ENCODE results near the gene CAMTA1. TPM values are rescaled to one million over a fixed set of nuclear protein-coding genes. Genes with fewer than 3 reads are reported as not detected.

The CAMTA1 gene
- total RNA-seq, 1 donor from 2014 or later = 63.8 TPM

DNA sequence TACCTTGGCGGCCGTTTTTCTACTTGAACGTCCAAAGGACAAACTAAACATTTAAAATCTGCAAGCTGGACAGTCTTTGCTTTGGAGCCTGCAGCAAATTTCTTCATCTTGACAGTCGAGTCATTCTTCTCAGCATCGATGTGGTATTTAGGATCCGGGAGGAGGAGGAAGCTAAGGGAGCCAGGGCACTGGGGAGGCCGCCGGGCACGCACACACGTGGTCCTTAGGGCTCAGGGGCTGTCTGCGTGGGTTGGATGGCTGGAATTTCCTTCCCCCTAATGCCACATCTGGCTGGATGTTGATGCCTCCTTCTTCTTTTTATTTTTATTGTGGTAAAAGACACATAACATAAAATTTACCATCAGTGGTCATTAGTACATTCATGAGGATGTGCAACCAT lies 300.9 kb downstream of the CAMTA1 start:
- no peaks in the 10 kb centered on the region for H3K4me1 Mint-ChIP-seq (ENCODE audit: low read depth)
- DNase-seq (ENCODE audit: low spot score) = no peak
- peaks cover 20% of the 10 kb centered on the region for H3K27me3 Mint-ChIP-seq (ENCODE audit: low read depth)
- no peak overlapping the region for H3K27ac Mint-ChIP-seq (ENCODE audit: unreplicated experiment)
- H3K9me3 Mint-ChIP-seq (ENCODE audit: low read depth) = peaks cover 3% of the 10 kb centered on the region
- no peak overlapping the region for H3K4me3 Mint-ChIP-seq (ENCODE audit: unreplicated experiment)
- H3K36me3 Mint-ChIP-seq (ENCODE audit: low read depth) = peaks cover 2% of the 10 kb centered on the region
- TF ChIP-seq, protein P1, sequence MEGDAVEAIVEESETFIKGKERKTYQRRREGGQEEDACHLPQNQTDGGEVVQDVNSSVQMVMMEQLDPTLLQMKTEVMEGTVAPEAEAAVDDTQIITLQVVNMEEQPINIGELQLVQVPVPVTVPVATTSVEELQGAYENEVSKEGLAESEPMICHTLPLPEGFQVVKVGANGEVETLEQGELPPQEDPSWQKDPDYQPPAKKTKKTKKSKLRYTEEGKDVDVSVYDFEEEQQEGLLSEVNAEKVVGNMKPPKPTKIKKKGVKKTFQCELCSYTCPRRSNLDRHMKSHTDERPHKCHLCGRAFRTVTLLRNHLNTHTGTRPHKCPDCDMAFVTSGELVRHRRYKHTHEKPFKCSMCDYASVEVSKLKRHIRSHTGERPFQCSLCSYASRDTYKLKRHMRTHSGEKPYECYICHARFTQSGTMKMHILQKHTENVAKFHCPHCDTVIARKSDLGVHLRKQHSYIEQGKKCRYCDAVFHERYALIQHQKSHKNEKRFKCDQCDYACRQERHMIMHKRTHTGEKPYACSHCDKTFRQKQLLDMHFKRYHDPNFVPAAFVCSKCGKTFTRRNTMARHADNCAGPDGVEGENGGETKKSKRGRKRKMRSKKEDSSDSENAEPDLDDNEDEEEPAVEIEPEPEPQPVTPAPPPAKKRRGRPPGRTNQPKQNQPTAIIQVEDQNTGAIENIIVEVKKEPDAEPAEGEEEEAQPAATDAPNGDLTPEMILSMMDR (IDR thresholded peaks at IDR 0.05) = no peak

DNA sequence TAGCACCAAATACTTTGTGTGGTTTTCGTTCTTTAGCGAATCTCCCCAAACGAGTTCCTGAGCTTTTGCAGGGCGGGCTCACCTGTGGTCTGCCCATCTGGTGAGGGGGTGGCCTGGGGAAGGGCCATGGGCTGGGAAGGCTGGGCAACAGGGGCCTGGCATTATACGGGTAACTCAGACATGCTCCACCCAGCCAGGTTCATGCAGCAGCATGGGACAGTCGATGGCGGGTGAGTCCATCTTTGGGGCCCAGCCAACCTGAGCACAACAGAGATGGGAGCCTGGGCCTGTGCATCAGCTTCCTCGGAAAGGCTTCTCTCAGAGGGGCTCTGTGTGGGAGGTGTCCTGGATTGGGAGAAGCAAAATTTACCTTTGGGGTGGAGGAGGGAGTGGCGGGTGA lies 302.6 kb downstream of the CAMTA1 start:
- Mint-ChIP-seq H3K36me3 (ENCODE audit: low read depth) (no peaks in the 10 kb centered on the region), H3K4me1 (ENCODE audit: low read depth) (no peaks in the 10 kb centered on the region), H3K9me3 (ENCODE audit: low read depth) (no peaks in the 10 kb centered on the region), H3K4me3 (ENCODE audit: unreplicated experiment) (no peak overlapping the region), H3K27me3 (ENCODE audit: low read depth) (peaks cover 19% of the 10 kb centered on the region), H3K27ac (ENCODE audit: unreplicated experiment) (no peak overlapping the region)
- DNase-seq (ENCODE audit: low spot score) = no peak
- TF ChIP-seq, protein P1 (IDR thresholded peaks at IDR 0.05) = no peak

DNA sequence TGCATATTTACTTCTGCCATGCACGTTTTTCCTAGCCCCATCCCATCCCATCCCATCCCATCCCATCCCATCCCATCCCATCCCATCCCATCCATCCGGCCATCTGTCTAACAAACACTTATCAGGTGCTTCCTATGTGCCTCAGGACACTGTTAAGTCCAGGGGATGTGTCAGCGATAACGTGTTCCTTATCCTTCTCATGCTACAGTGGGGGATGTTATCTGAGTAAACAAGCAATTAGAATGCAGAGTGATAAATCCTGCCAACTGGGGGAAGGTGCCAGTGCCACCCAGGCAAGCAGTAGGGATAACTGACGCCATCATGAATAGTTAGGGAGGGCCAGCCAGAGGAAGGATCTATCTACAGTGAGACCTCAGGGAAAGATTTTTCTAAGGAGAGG lies 304.2 kb downstream of the CAMTA1 start:
- Mint-ChIP-seq H3K36me3 (ENCODE audit: low read depth) (no peaks in the 10 kb centered on the region), H3K27me3 (ENCODE audit: low read depth) (peaks cover 16% of the 10 kb centered on the region), H3K27ac (ENCODE audit: unreplicated experiment) (no peak overlapping the region), H3K4me3 (ENCODE audit: unreplicated experiment) (no peak overlapping the region), H3K4me1 (ENCODE audit: low read depth) (no peaks in the 10 kb centered on the region), H3K9me3 (ENCODE audit: low read depth) (no peaks in the 10 kb centered on the region)
- TF ChIP-seq, protein P1 (IDR thresholded peaks at IDR 0.05) = no peak
- no peak for DNase-seq (ENCODE audit: low spot score)

DNA sequence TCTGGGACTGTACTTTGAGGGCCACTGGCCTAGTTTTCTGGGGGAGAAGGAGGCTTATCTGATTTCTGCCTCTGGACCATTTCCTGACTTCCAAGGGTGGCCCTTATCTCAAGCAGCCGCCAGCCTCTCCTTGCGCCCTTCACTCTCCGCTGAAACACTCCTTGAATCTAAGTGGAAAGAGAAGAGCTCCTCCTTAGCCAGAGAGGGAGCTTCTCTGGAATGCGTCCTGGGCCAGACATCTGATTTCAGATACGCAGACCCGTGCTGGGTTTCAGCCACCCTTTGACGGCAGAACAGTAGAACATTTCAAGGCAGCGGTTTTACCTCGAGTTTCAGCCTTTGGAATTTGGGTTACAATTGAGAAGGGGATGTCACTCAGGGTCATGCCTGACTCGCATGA lies 308.0 kb downstream of the CAMTA1 start:
- H3K27ac Mint-ChIP-seq (ENCODE audit: unreplicated experiment) = no peak overlapping the region
- H3K27me3 Mint-ChIP-seq (ENCODE audit: low read depth) = peaks cover 38% of the 10 kb centered on the region
- TF ChIP-seq, protein P1 (IDR thresholded peaks at IDR 0.05) = no peak
- DNase-seq (ENCODE audit: low spot score) = no peak
- no peak overlapping the region for H3K4me3 Mint-ChIP-seq (ENCODE audit: unreplicated experiment)
- no peaks in the 10 kb centered on the region for H3K36me3 Mint-ChIP-seq (ENCODE audit: low read depth)
- no peaks in the 10 kb centered on the region for H3K4me1 Mint-ChIP-seq (ENCODE audit: low read depth)
- no peaks in the 10 kb centered on the region for H3K9me3 Mint-ChIP-seq (ENCODE audit: low read depth)

DNA sequence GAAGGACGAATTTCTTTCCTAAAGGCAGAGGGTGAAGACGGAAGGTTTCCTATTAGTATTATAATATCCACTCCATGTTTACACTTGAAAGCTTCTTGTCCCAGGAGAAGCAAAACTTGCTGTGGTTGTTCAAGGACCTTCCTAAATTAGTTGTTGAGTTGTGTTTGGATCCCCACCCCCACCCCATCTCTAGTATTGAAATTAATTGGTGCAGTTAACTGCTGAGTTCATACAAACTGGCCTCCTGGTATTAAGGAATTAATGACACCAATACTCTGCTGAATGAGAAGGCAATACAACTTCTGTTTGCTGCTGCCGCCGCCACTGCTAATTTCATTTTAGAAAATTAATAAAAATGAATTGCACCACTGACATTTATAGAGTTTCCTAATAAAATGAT lies 308.8 kb downstream of the CAMTA1 start:
- Mint-ChIP-seq H3K36me3 (ENCODE audit: low read depth) (no peaks in the 10 kb centered on the region), H3K4me3 (ENCODE audit: unreplicated experiment) (no peak overlapping the region), H3K9me3 (ENCODE audit: low read depth) (no peaks in the 10 kb centered on the region), H3K27me3 (ENCODE audit: low read depth) (peaks cover 36% of the 10 kb centered on the region), H3K4me1 (ENCODE audit: low read depth) (no peaks in the 10 kb centered on the region), H3K27ac (ENCODE audit: unreplicated experiment) (no peak overlapping the region)
- TF ChIP-seq, protein P1 (IDR thresholded peaks at IDR 0.05) = no peak
- no peak for DNase-seq (ENCODE audit: low spot score)
